Measurements from ENCODE around the gene IL18R1. TPM values are rescaled to one million over a fixed set of nuclear protein-coding genes. Genes with fewer than 3 reads are reported as not detected.

IL18R1 gene
- total RNA-seq, 1 donor, result 4.0 TPM

- Histone ChIP-seq H4K20me1 (ENCODE audit: insufficient read depth, low read length) (no peaks in the 10 kb centered on the region), H3K4me1 (ENCODE audit: insufficient read depth, low read length) (no peaks in the 10 kb centered on the region), H3K36me3 (ENCODE audit: insufficient read depth, low read length) (no peaks in the 10 kb centered on the region), H2AFZ (ENCODE audit: low read length) (no peak overlapping the region), H3K9me3 (ENCODE audit: low read depth, low read length) (no peaks in the 10 kb centered on the region), H3K27ac (ENCODE audit: low read depth, low read length) (no peak overlapping the region), H3K27me3 (ENCODE audit: insufficient read depth, low read length) (peaks cover 4% of the 10 kb centered on the region), H3K4me3 (ENCODE audit: insufficient read depth, low read length) (no peak overlapping the region), H3K4me2 (ENCODE audit: insufficient read depth, low read length) (no peak overlapping the region), H3K79me2 (ENCODE audit: insufficient read depth, low read length) (no peaks in the 10 kb centered on the region)
- no peak for DNase-seq (ENCODE audit: insufficient read length, low spot score, missing footprints)
- no peak for TF ChIP-seq CTCF (IDR thresholded peaks at IDR 0.05; ENCODE audit: extremely low read depth, low read depth, low read length)
Observed at GRCh38 chr2:102367331-102367971, 11.9 kb downstream of the IL18R1 start.

- DNase-seq (ENCODE audit: insufficient read length, low spot score, missing footprints), result no peak
- H3K4me1 ChIP-seq (ENCODE audit: insufficient read depth, low read length), result no peaks in the 10 kb centered on the region
- H2AFZ ChIP-seq (ENCODE audit: low read length), result no peak overlapping the region
- TF ChIP-seq CTCF (IDR thresholded peaks at IDR 0.05; ENCODE audit: extremely low read depth, low read depth, low read length), result no peak
- no peaks in the 10 kb centered on the region for H3K9me3 ChIP-seq (ENCODE audit: low read depth, low read length)
- H4K20me1 ChIP-seq (ENCODE audit: insufficient read depth, low read length), result no peaks in the 10 kb centered on the region
- no peaks in the 10 kb centered on the region for H3K36me3 ChIP-seq (ENCODE audit: insufficient read depth, low read length)
- H3K79me2 ChIP-seq (ENCODE audit: insufficient read depth, low read length), result no peaks in the 10 kb centered on the region
- peaks cover 2% of the 10 kb centered on the region for H3K27me3 ChIP-seq (ENCODE audit: insufficient read depth, low read length)
- no peak overlapping the region for H3K4me2 ChIP-seq (ENCODE audit: insufficient read depth, low read length)
- no peak overlapping the region for H3K27ac ChIP-seq (ENCODE audit: low read depth, low read length)
- H3K4me3 ChIP-seq (ENCODE audit: insufficient read depth, low read length), result no peak overlapping the region
Observed at GRCh38 chr2:102368461-102369109, 13.0 kb downstream of the IL18R1 start.

- H3K27ac ChIP-seq (ENCODE audit: low read depth, low read length), result no peak overlapping the region
- DNase-seq (ENCODE audit: insufficient read length, low spot score, missing footprints), result no peak
- no peaks in the 10 kb centered on the region for H3K79me2 ChIP-seq (ENCODE audit: insufficient read depth, low read length)
- H2AFZ ChIP-seq (ENCODE audit: low read length), result no peak overlapping the region
- H3K27me3 ChIP-seq (ENCODE audit: insufficient read depth, low read length), result no peaks in the 10 kb centered on the region
- H3K4me1 ChIP-seq (ENCODE audit: insufficient read depth, low read length), result no peaks in the 10 kb centered on the region
- no peak overlapping the region for H3K4me3 ChIP-seq (ENCODE audit: insufficient read depth, low read length)
- H3K36me3 ChIP-seq (ENCODE audit: insufficient read depth, low read length), result no peaks in the 10 kb centered on the region
- no peak for TF ChIP-seq CTCF (IDR thresholded peaks at IDR 0.05; ENCODE audit: extremely low read depth, low read depth, low read length)
- no peak overlapping the region for H3K4me2 ChIP-seq (ENCODE audit: insufficient read depth, low read length)
- H3K9me3 ChIP-seq (ENCODE audit: low read depth, low read length), result no peaks in the 10 kb centered on the region
- no peaks in the 10 kb centered on the region for H4K20me1 ChIP-seq (ENCODE audit: insufficient read depth, low read length)
Observed at GRCh38 chr2:102369866-102370265, 14.3 kb downstream of the IL18R1 start.

GRCh38 chr2:102376052-102376591 lies 20.5 kb downstream of the IL18R1 start:
- no peak for TF ChIP-seq CTCF (IDR thresholded peaks at IDR 0.05; ENCODE audit: extremely low read depth, low read depth, low read length)
- no peak for DNase-seq (ENCODE audit: insufficient read length, low spot score, missing footprints)

More at GRCh38 chr2:102376052-102376591, 20.5 kb downstream of the IL18R1 start:
- Histone ChIP-seq H4K20me1 (ENCODE audit: insufficient read depth, low read length) (no peaks in the 10 kb centered on the region), H3K36me3 (ENCODE audit: insufficient read depth, low read length) (no peaks in the 10 kb centered on the region), H3K4me3 (ENCODE audit: insufficient read depth, low read length) (no peak overlapping the region), H3K27me3 (ENCODE audit: insufficient read depth, low read length) (no peaks in the 10 kb centered on the region), H3K27ac (ENCODE audit: low read depth, low read length) (no peak overlapping the region), H3K79me2 (ENCODE audit: insufficient read depth, low read length) (no peaks in the 10 kb centered on the region), H3K9me3 (ENCODE audit: low read depth, low read length) (no peaks in the 10 kb centered on the region), H3K4me2 (ENCODE audit: insufficient read depth, low read length) (no peak overlapping the region), H3K4me1 (ENCODE audit: insufficient read depth, low read length) (no peaks in the 10 kb centered on the region), H2AFZ (ENCODE audit: low read length) (no peak overlapping the region)
